ENCODE measurements around the gene VPS35. TPM values are rescaled to one million over a fixed set of nuclear protein-coding genes. Genes with fewer than 3 reads are reported as not detected.
A peak's percentile ranks its signal among the peaks of the same experiment; 100 is the strongest.
"Not testable (repeated sequence)": the region's sequence is repeated elsewhere in the genome, so short reads cannot be mapped to it uniquely, and the experiment has no call there.

Gene VPS35
- total RNA-seq, 4 donors from 2014 or later = 49.1 to 74.8 (median 60.7) TPM

- Histone ChIP-seq H3K4me1 (peaks cover 37% of the 10 kb centered on the region), H3K27me3 (no peaks in the 10 kb centered on the region), H3K36me3 (no peaks in the 10 kb centered on the region), H3K4me3 (peak overlapping the region; percentile 83), H3K27ac (peak overlapping the region; percentile 85), H3K9me3 (no peaks in the 10 kb centered on the region)
- TF ChIP-seq POLR2AphosphoS5 (IDR thresholded peaks at IDR 0.05) (no peak), POLR2A (IDR thresholded peaks at IDR 0.05) (no peak), CTCF (IDR thresholded peaks at IDR 0.05) (no peak), EP300 (IDR thresholded peaks at IDR 0.05) (no peak)
- WGBS = 3% methylated on average over 14 of the region's 14 CpGs
- peak in 1 of 2 donors; percentile 67 for DNase-seq (ENCODE audit: low spot score in 2 of 2)
These were observed 801 bp downstream of the VPS35 start for GRCh38 chr16:46688101-46688653.

- TF ChIP-seq POLR2A (IDR thresholded peaks at IDR 0.05) (no peak), CTCF (IDR thresholded peaks at IDR 0.05) (no peak), EP300 (IDR thresholded peaks at IDR 0.05) (no peak), POLR2AphosphoS5 (IDR thresholded peaks at IDR 0.05) (no peak)
- Histone ChIP-seq H3K4me3 (peak overlapping the region; percentile 83), H3K36me3 (no peaks in the 10 kb centered on the region), H3K27ac (no peak overlapping the region), H3K27me3 (no peaks in the 10 kb centered on the region), H3K9me3 (no peaks in the 10 kb centered on the region), H3K4me1 (peaks cover 37% of the 10 kb centered on the region)
- 67% methylated on average over 9 of the region's 9 CpGs for WGBS
- DNase-seq (ENCODE audit: low spot score in 2 of 2) = no peak
These were observed 1.5 kb downstream of the VPS35 start for GRCh38 chr16:46687486-46687885.

- WGBS = 44% methylated on average over 5 of the region's 5 CpGs
- Histone ChIP-seq H3K27me3 (no peaks in the 10 kb centered on the region), H3K9me3 (no peaks in the 10 kb centered on the region), H3K36me3 (no peaks in the 10 kb centered on the region), H3K4me1 (peaks cover 37% of the 10 kb centered on the region), H3K27ac (no peak overlapping the region), H3K4me3 (peak overlapping the region; percentile 83)
- DNase-seq (ENCODE audit: low spot score in 2 of 2) = no peak
- TF ChIP-seq POLR2A (IDR thresholded peaks at IDR 0.05) = no peak
- no peak for TF ChIP-seq CTCF (IDR thresholded peaks at IDR 0.05)
- no peak for TF ChIP-seq POLR2AphosphoS5 (IDR thresholded peaks at IDR 0.05)
- no peak for TF ChIP-seq EP300 (IDR thresholded peaks at IDR 0.05)
These were observed 2.0 kb downstream of the VPS35 start for GRCh38 chr16:46686815-46687473.

GRCh38 chr16:46681867-46682266 is 7.1 kb downstream of the VPS35 start:
- 85% methylated on average over 2 of the region's 2 CpGs for WGBS
- H3K4me3 ChIP-seq; H3K27ac ChIP-seq; H3K9me3 ChIP-seq; H3K4me1 ChIP-seq; DNase-seq (ENCODE audit: low spot score in 2 of 2); H3K27me3 ChIP-seq: not testable (repeated sequence)
- peaks cover 28% of the 10 kb centered on the region for H3K36me3 ChIP-seq

GRCh38 chr16:46677943-46678342 is 11.0 kb downstream of the VPS35 start:
- peaks cover 66% of the 10 kb centered on the region for H3K36me3 ChIP-seq
- not testable (repeated sequence) for H3K27ac ChIP-seq; H3K4me3 ChIP-seq; H3K27me3 ChIP-seq; DNase-seq (ENCODE audit: low spot score in 2 of 2); H3K4me1 ChIP-seq; H3K9me3 ChIP-seq
- WGBS = 97% methylated on average over 1 of the region's 1 CpG

- no peaks in the 10 kb centered on the region for H3K9me3 ChIP-seq
- H3K27me3 ChIP-seq = no peaks in the 10 kb centered on the region
- TF ChIP-seq POLR2AphosphoS5 (IDR thresholded peaks at IDR 0.05) (no peak), EP300 (IDR thresholded peaks at IDR 0.05) (no peak), POLR2A (IDR thresholded peaks at IDR 0.05) (no peak), CTCF (IDR thresholded peaks at IDR 0.05) (peak; percentile 61 to 75)
- DNase-seq (ENCODE audit: low spot score in 2 of 2) = no peak
- no peak overlapping the region for H3K27ac ChIP-seq
- H3K4me3 ChIP-seq = no peak overlapping the region
- 70% methylated on average over 6 of the region's 6 CpGs for WGBS
- no peaks in the 10 kb centered on the region for H3K4me1 ChIP-seq
- H3K36me3 ChIP-seq = peaks cover 92% of the 10 kb centered on the region
These were observed 15.5 kb downstream of the VPS35 start for GRCh38 chr16:46673320-46674013.
